Heart left ventricle (tissue), 13 donors: ENCODE results near the gene AAMP.

Experiments used
- POLR2A ChIP-seq, 2 donors: fragments of 450-650 bp; IDR thresholded peaks; one replicate each; pipeline ENCODE4 v1.6.1; 2017; ENCODE audit warnings: antibody characterized with exemption in 2 of 2, mild to moderate bottlenecking in 2 of 2, moderate library complexity in 2 of 2
- TF ChIP-seq, protein P1 (sequence below), 12 donors: fragments of 200-600 bp; sonication (generic) in 4 of 12; IDR thresholded peaks; one replicate each; pipeline versions ENCODE4 v1.5.0 to v1.8.0; 2018 to 2022; ENCODE audit warnings: antibody characterized with exemption in 12 of 12, mild to moderate bottlenecking in 5 of 12
- donor health status: ischemic (EF 13 %, LVEDD 7.1; RV severe dilation, severe dysfunction).
- donor health status: DM: no; HTN: yes; CAD: no.
- donor health status: DM: no; HTN: no; CAD: no.
- donor health status: ischemic (EF 25% LVEDD 6.9; RV normal size, moderate dysfunction).
- donor health status: ischemic (EF 25% LVEDD 5.7; RV mildly dilated, moderate dysfunction).
- donor health status: ischemic (EF 35%, LVEDD 5.7; RV mildly dilated, moderate dysfunction).
- donor health status: nonischemic (EF 11% LVEDD 7.7; RV severe dilation, severe dysfunction).
- donor health status: DM: yes; HTN: yes; CAD: no.
- donor health status: PGD.
- donor health status: ischemic (EF 29% LVEDD 5.4; RV normal size, mild dysfunction).
- donor health status: nonischemic (EF 23%, LVEDD 6.1; RV moderate dilation, normal function).

DNA sequence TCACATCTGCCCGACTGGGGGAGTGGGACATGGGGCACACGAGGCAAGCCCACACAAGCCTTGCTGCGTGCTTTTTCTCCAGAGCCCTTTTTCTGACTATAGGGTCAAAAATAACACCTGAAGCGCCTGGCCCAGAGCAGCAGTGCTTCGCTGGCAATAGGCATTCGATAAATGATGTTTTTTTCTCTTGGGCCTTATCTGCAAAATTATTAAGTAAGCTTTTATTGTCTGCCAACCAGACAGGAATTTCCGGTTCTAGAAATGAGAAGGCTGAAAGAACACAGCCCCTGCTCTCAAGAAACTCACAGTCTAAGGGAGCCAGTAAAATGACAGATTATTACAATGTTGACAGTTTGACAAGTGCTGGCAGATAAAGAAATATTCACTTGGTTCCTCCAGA lies 25.1 kb upstream of the AAMP start:
- TF ChIP-seq, protein P1, sequence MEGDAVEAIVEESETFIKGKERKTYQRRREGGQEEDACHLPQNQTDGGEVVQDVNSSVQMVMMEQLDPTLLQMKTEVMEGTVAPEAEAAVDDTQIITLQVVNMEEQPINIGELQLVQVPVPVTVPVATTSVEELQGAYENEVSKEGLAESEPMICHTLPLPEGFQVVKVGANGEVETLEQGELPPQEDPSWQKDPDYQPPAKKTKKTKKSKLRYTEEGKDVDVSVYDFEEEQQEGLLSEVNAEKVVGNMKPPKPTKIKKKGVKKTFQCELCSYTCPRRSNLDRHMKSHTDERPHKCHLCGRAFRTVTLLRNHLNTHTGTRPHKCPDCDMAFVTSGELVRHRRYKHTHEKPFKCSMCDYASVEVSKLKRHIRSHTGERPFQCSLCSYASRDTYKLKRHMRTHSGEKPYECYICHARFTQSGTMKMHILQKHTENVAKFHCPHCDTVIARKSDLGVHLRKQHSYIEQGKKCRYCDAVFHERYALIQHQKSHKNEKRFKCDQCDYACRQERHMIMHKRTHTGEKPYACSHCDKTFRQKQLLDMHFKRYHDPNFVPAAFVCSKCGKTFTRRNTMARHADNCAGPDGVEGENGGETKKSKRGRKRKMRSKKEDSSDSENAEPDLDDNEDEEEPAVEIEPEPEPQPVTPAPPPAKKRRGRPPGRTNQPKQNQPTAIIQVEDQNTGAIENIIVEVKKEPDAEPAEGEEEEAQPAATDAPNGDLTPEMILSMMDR (IDR thresholded peaks at IDR 0.05) = no peak
- TF ChIP-seq POLR2A (IDR thresholded peaks at IDR 0.05) = no peak
